NCI-H146 treated with DMSO at 0.1 percent for 48 hours (cell line): ENCODE results near the gene NXF1.
A peak's percentile ranks its signal among the peaks of the same experiment; 100 is the strongest.
"Not testable (repeated sequence)": the region's sequence is repeated elsewhere in the genome, so short reads cannot be mapped to it uniquely, and the experiment has no call there.

Experiments used
- DNase-seq: peaks from one replicate; lab custom pipeline; 2025; ENCODE audit not compliant: unreplicated experiment; lab: John Stamatoyannopoulos, UW

NXF1 gene

DNA sequence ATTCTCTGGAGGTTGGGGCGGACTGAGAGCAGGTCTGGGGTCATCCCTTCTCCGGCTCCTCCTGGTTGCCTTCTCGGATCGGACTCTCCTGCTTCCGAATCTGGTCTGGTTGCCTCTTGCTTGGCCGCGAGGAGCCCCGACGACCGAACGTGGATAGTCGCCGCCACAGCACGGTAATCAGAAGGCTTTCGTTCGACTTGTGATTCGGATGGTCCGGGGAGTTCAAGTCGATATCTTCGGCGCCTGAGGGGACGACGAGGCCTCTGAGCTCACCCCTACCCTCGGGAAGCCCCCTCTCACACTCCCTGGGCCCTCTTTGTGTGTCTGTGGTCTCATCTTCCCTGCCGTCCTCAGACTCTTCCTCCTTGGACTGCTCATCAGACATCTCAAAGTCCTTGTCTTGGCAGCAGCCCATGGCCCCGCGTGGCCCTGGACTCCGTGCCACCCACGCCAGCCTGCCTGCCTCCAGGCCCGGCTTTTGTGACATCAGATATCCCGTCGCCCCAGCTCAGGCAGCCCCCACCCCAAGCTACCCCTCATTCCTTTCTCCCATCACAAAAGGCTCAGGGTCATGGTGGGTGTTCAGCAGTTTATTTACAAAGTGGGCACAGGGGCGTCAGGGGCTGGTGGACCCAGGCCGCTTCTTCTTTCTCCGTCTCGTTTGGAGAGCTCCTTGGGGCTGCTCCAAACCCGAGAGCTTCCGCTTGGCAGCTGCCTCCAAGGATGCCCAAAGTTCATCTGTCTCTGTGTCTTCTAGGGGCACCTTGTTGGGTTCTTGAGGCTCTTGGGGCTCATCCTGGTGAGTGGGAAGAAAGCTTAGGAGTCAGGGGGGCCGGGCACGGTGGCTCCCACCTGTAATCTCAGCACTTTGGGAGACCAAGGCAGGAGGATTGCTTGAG, 27.3 kb upstream of the NXF1 start, which contains the start of gene TEX54:
Gene TEX54 (minus strand): TSS at position 506 of the 899 bp plus-strand sequence.
- no peak for DNase-seq

DNA sequence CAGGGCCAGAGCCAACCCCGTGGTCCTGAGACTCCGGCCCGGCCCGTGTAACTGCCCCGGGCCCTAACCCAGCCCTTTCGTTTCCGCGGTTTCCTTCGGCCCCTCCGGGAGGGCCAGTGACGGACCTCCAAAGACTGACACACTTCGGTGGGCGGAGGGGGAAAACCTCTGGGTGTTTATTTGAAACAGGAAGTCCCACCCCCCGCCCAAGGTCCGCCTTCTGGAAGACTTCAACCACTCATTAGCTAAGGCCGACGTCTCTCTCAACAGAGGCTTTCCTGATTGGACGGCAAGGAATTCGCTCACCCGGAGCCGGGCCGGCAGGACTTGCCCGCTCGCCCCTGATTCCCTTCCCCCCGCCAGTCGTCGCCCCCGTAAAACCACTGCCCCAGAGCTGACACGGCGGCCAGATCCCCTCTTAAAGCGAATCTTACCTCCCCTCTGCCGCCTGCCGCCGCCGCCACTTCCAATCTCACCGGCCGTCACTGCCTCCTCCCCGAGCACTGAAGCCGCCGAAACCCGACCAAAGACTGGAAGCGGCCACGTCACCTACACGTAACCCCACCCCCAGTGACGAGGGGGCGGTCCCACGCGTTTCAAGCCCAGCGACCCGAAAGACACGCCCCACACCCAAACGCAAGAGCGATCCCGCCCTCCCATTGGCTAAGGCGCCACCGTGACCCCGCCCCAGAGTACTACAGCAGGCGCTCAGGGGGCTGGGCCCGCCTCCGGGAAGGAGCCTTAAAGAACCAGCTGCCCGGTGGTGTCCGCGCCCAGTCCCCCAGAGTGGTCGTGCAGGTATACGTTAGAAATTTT, 26.5 kb upstream of the NXF1 start, which contains the start of gene STX5:
Gene STX5 (minus strand): TSS at position 532 of the 816 bp plus-strand sequence. CDS start 808 bp downstream, outside the sequence.
- peak; percentile 97 for DNase-seq

DNA sequence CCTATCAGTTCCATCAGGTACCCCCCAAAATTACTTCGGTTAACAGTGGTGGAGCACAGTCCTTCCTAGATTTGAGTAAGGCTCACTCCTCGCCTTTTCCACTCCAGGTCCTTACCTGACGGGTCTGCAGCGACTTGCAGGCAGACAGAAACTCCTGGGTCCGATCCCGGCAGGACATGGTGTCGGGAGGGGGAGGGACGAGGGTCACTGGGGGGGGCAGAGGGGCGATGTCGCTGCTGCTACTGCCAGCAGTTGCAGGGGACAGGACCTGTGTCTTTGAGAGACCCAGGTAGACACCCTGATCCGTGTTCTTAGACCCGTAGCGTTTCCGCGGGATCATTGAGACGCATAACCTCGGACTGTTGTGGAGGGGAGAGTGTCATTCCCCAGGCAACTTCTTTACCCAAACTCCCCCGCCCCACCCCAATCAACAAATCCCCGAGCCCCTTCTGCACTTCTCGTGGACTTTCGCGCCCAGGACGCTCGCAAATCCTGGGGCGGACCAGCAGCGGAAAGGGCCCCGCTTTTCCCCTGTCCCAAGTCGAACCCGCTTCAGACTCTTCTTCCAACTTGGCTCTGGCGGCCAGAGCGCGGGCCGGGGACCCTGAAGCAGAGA, 25.8 kb upstream of the NXF1 start:
- no peak for DNase-seq

DNA sequence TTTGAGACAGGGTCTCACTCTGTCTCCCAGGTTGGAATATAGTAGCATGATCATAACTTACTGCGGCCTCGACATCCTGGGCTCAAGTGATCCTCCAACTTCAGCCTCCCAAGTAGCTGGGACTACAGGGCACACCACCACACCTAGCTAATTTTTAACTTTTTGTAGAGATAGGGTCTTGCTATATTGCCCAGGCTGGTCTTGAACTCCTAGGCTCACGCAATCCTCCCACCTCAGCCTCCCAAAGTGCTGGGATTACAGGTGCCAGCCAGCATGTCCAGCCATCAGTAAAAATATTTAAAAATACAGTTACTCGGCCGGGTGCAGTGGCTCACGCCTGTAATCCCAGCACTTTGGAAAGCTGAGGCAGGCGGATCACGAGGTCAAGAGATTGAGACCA, 22.9 kb upstream of the NXF1 start:
- not testable (repeated sequence) for DNase-seq

DNA sequence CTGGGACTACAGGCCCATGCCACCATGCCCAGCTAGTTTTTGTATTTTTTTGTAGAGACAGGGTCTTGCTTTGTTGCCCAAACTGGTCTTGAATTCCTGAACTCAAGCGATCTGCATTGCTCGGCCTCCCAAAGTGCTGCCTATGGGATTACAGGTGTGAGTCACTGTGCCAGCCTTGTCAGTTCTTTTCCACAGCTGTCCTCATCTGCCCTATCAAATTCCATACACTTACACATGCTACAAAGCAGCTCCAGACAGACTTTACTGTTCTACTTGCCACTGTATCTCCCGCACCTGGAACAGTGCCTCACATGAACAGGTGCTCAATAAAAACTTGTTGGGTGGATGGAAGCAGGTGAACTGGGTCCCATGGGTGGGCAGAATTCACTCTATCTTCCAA, 18.4 kb upstream of the NXF1 start:
- no peak for DNase-seq

DNA sequence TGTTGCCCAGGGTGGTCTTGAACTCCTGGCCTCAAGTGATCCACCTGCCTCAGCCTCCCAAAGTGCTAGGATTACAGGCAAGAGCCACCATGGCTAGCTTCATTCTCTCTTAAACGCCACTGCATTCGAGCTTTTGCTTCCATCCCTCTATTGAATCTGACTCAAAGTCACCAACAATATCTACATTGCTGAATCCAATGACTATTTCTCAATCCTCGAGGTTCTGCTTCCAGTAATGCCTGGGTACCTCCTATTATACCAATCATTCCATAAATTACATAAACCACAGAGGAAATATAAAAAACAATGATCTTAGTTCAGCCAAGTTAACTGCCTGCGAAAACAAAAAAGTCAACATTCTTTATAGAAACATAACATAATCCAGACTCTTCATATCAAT, 11.9 kb upstream of the NXF1 start:
- no peak for DNase-seq

DNA sequence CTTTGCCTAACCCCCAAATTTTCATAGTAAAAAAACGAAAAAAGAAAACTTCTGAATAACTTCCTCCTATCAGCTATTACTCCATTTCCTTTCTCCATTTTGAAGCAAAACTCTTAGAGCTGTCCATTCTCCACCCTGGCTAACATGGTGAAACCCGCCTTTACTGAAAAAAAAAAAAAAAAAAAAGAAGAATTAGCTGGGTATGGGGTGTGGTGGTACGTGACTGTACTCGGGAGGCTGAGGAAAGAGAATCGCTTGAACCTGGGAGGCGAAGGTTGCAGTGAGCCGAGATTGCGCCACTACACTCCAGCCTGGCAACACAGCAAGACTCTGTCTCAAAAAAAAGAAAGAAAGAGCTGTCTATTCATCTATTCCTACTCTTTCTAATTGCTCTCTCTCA, 11.3 kb upstream of the NXF1 start:
- DNase-seq, result no peak

DNA sequence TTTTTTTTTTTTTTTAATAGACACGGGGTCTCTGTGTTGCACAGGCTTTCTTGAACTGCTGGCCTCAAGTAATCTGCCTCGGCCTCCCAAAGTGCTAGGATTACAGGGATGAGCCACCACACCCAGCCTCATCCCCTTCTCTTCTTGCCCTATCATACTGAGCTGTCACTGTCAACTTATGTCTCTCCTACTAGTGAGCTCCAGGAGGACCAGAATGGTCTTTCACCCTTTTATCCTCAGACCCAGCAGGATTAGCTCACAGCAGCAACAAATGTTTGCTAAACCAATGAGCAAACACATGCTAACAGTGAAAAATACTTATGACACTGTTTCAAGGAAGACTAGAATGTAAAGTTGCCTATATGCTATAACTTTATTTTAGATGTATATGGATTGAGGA, 6.4 kb upstream of the NXF1 start:
- no peak for DNase-seq

DNA sequence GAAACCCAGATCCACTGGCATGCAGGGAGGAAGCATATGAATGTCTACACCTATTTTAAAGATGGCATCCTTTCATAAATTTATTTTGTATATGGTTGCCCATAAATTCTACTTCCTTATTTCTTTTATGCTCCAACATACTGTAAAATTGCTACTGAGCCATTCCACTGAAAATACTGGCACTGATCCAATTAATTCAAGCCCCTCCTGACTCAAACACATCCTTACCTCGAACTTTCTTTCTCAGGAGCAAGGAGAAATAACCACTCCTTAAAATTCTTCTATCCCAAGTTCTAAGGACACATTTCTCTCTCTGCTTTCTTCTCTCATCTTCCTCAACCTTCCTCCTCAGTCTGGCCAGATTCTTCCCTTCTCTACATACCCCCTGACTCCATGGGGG, 5.5 kb upstream of the NXF1 start:
- no peak for DNase-seq

DNA sequence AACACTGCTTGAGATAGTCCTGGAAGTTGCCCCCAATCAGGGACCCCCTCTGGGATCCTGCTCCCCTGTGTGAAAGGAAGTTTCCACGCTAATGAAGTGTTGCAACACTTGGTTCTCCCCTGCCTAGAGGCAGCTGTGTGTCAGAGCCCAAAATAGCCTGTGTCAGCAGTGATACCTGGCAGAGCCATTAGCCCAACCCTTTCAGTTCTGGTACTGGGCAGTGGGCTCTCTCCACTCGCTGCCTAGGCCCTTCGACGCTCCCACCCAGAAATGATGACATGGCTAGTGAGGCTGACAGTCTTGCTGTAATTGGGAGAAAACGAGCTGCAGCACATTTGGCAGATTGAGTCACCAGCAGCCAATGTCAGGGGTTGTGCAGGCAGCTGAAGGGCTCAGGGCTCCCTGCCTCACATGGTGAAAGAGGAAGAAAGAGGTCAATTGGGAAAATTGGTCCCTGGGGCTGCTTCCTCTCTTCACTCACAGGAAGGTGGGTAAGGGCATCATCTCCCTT, 1.4 kb upstream of the NXF1 start:
- DNase-seq, result no peak

DNA sequence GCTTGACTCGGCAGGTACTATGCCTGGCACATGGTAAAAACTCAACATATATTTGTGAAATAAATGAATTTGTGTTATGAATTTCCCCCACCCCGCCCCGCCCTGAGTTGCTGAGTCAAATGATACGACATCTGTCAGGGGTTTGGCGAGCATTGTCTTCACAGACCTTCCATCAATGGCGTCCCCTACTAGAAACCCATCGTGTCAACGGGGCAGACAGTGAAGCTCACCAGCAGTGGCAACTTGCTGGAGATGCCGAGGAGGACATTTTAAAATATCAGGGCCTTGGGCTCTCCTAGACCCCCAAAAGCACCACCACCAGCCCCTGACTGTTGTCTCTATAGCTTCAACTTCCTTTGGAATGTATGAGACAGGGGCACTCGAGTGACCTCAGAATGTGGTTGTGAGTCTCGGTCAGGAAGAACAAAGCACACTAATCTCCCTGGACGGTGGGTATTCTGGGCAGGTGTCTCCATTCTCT, 761 bp upstream of the NXF1 start:
- no peak for DNase-seq

DNA sequence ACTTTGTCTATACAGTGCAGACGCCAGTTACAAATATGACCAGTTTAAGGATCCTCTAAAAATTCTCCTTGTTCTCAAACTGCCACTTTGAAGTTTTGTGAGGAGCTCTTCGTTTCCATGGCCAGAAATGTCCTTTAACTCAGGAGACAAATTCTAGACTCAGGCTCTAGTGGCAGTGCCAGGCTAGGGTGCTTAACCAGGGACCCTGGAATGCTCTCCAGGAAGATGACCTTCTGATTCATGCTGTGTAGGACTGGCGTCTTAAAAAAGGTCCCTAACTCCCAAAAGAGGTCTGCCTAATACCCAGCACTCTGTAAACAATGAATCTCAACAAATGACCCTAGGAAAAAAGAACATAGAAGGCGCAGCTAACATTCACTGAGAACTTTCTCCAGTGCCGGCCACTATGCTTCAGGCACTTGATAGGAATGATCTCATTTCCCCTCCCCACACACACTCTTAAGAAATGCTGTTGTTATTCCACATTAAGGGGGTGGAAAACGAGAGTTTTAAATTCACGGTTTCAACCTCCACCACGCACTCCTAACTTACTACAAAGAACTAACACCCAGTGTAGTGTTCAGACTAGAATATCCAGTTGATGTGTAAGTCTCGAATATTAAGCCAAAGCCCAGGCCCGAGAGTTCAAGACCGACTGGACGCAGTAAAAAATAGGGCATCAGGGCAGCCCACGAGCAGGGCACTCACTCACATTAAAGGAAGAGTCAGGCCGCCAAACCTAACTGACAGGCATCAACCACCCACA, 747 bp downstream of the NXF1 start:
- DNase-seq, result no peak

DNA sequence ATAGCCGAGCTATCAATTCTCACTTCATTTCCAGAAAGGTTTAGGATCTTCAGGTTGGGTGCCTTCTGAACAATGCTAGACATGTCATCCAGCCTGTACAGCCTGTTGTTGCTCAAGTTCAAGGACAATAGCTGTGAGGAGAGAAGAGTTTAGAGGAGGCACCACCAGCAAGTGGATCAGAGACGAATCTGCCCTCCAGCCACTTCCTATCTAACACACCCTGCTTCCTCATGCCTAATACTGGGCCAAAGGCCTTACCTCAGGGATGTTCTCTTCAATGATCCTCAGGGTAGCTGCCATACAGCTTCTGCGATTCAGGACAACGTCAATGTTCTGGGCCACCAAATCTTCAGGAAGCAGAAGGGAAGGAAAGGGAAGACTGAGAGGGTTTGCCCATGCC, 4.2 kb downstream of the NXF1 start:
- DNase-seq, result no peak

DNA sequence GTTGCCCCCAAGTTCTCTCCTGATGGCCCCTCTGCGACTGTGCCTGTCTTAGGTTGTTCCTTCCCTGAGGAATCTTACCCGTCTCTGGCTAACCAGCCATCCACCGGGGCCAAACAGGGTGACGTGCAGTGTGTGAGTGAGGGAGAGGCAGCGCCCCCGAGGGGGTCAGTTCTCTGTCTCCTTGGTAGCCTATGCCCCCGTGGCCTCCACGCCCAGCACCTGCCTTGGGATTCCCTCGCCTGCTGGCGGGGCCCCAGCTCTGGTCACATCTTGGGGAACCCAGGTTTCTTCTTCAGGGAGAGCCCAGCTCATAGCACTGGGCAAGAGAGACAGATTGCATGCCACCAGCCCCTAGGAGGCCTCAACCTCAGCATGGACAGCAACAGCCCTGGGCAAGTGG, 5.8 kb downstream of the NXF1 start:
- DNase-seq, result no peak

DNA sequence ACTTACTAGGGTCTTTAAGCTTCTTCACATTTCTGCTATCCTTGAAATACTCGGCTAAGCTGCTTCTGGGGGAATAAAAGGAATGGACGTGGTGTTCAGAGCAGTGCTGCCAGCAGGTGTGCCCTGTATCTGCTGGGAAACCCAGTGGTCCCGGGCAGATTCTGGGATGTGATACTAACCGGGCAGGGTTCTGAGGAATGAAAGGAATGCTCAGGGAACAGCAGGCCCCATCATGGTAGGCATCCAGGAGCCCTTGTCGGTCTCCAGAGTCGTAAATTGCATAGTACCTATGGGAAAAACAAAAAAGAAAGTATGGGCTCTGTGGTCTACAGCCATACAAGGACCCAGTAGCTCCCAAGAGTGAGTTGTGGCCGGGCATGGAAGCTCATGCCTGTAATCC, 9.0 kb downstream of the NXF1 start:
- no peak for DNase-seq

DNA sequence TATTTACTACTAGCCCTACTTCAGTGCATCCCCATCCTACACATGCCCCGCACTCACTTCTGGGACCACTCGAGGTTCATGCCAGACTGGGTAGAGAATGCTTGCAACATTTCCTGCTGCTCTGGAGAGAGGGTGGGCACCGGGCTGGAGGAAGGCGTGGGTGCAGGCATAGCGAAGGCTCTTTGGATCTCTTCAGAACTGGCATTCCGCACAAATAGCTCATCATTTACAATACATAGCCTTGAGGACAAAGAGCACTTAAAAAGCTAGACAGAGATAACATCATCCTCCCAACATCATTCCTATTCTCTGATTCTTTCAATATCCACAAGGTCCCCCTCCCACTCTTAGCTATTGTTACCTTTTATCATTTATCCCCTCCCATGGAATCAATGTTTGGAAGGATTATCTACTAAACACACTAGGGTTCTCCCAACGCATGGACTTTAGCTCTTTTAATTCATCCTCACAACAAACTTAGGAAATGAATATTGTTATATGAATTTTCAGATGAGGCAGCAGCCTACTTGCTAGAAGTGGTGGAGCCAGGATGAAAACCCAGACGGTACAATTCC, 11.0 kb downstream of the NXF1 start:
- DNase-seq, result no peak

DNA sequence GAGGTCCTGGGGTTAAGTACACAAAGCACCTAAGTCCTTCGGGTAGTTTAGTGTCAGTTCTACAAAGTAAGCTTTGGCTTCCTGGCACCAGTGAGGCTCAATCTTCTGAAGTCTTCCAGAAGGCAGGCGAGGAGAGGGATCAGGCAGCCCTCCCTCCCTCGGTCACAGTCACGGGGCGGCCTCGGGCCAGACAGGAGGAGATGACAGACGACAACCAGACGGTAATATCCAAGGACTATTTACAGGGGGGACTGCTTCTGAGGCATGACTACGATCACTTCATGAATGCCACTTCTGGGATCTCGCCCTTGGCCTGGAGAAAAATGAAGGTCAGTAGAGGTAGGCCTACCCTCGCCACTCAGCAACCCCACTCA, 13.1 kb downstream of the NXF1 start:
- no peak for DNase-seq

DNA sequence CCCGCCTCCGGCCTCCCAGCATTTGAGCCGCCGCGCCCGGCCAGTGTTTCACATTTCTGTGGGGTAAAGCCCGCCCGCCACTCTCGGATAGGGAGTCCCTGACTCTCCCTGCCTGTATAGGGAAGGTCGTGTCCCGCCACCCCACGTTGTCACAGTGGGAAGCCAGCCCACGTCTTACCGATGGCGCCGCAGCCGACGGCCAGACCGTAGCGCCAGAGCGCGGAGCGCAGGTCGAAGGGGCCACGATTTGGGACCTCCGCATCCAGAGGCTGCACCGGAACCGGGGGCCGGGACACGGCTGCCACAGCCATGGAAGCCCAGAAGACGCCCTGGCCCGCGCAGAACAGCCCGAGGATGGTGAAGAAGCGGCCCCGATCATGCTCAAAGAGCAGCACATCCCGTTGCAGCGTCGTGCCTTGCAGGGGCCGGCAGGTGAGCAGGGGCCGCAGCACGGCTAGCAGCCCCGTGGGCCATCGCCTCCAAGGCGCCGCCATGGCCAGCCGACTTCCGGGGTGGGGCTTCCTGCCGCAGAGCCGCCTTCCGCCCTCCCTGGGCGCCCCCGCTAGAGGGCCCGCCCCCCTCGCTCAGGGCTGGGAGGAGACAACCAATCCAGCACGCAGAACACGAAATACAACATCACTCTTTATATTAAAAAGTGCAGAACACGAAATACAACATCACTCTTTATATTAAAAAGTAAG, 13.6 kb downstream of the NXF1 start, which contains the start of gene TMEM223:
Gene TMEM223 (minus strand): TSS at position 506 of the 701 bp plus-strand sequence. CDS start 12 bp downstream, at position 494.
- DNase-seq, result peak; percentile 37

DNA sequence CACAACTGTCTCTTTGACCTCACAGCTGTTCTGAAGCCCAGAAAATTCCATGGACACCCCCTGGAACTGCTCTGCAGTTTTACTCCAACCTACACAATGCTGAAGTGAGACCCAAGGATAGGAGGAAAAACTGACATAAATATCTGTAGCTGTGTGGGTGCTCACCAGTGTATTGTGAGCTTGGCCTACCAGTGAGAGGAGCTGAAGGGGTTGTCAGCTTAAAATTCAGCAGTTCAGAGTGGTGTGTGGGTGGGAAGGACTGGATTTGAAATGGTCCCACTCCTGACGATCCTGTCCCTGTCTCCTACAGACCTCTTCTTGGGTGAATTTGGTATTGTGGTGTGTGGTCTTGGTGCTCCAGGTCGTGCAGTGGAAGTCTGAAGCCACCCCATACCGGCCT, 15.7 kb downstream of the NXF1 start:
- no peak for DNase-seq
